Mesendoderm (in vitro differentiated cells): ENCODE data around the gene MYO1A.

Experiments used
- DNase-seq: peaks from one replicate; pipeline ENCODE4 v3.0.0; 2013
- H2AK5ac ChIP-seq: 2 replicates; pipeline ENCODE4 v1.6.1; 2013; ENCODE audit warnings: low read length, inconsistent platforms
- H2BK120ac ChIP-seq: 2 replicates; pipeline ENCODE4 v1.6.1; 2013; ENCODE audit warnings: low read depth, mild to moderate bottlenecking, low read length, moderate library complexity, mixed read lengths
- H2BK15ac ChIP-seq: replicated peaks from 2 replicates; pipeline ENCODE4 v1.6.1; 2013; ENCODE audit warnings: low read depth, mild to moderate bottlenecking, moderate library complexity
- H2BK5ac ChIP-seq: 2 replicates; pipeline ENCODE4 v1.6.1; 2013; ENCODE audit warnings: low read length, inconsistent platforms
- H3K18ac ChIP-seq: 2 replicates; pipeline ENCODE4 v1.6.1; 2013; ENCODE audit warnings: mild to moderate bottlenecking, low read length, mixed read lengths
- H3K23ac ChIP-seq: one replicate; pipeline ENCODE4 v1.6.1; 2013; ENCODE audit warnings: low read length
- H3K27ac ChIP-seq: 2 replicates; pipeline ENCODE4 v1.5.1; 2013; ENCODE audit warnings: low read depth, mild to moderate bottlenecking, inconsistent platforms, low read length, moderate library complexity
- H3K27me3 ChIP-seq: 2 replicates; pipeline ENCODE4 v1.6.1; 2013; ENCODE audit warnings: low read length, control low read depth, mild to moderate bottlenecking, inconsistent platforms; ENCODE audit not compliant: insufficient read depth, poor library complexity
- H3K36me3 ChIP-seq: 2 replicates; pipeline ENCODE4 v1.6.1; 2013; ENCODE audit warnings: low read length, inconsistent platforms; ENCODE audit not compliant: control insufficient read depth, insufficient read depth
- H3K4ac ChIP-seq: one replicate; pipeline ENCODE4 v1.6.1; 2013; ENCODE audit warnings: low read depth, mild to moderate bottlenecking, low read length, moderate library complexity
- H3K4me1 ChIP-seq: 2 replicates; pipeline ENCODE4 v1.6.1; 2013; ENCODE audit warnings: low read depth, low read length, inconsistent platforms; ENCODE audit not compliant: control insufficient read depth
- H3K4me2 ChIP-seq: 2 replicates; pipeline ENCODE4 v1.6.1; 2013; ENCODE audit warnings: low read length
- H3K4me3 ChIP-seq: 2 replicates; pipeline ENCODE4 v1.5.1; 2013; ENCODE audit warnings: mild to moderate bottlenecking, low read length
- H3K56ac ChIP-seq: one replicate; pipeline ENCODE4 v1.6.1; 2013; ENCODE audit warnings: low read length
- H3K79me1 ChIP-seq: 2 replicates; pipeline ENCODE4 v1.6.1; 2013; ENCODE audit warnings: low read length, inconsistent platforms
- H3K79me2 ChIP-seq: 2 replicates; pipeline ENCODE4 v1.6.1; 2013; ENCODE audit warnings: mild to moderate bottlenecking, low read length; ENCODE audit not compliant: control insufficient read depth, insufficient read depth
- H3K9ac ChIP-seq: 2 replicates; pipeline ENCODE4 v1.6.1; 2013; ENCODE audit warnings: low read length, inconsistent platforms
- H4K5ac ChIP-seq: one replicate; pipeline ENCODE4 v1.6.1; 2013; ENCODE audit warnings: low read length
- H4K8ac ChIP-seq: one replicate; pipeline ENCODE4 v1.6.1; 2013; ENCODE audit warnings: low read depth, mild to moderate bottlenecking, control low read depth, low read length, moderate library complexity
- WGBS: extraction: QIAGEN DNeasy Blood & Tissue Kit; methylation state at CpG from one replicate; pipeline ENCODE4 v1.1.7; 2013; ENCODE audit warnings: low lambda C conversion rate, missing lambda C conversion rate; ENCODE audit not compliant: insufficient coverage; ENCODE audit errors: extremely low coverage; 5-methylcytosine and 5-hydroxymethylcytosine counted together

The MYO1A gene

DNA sequence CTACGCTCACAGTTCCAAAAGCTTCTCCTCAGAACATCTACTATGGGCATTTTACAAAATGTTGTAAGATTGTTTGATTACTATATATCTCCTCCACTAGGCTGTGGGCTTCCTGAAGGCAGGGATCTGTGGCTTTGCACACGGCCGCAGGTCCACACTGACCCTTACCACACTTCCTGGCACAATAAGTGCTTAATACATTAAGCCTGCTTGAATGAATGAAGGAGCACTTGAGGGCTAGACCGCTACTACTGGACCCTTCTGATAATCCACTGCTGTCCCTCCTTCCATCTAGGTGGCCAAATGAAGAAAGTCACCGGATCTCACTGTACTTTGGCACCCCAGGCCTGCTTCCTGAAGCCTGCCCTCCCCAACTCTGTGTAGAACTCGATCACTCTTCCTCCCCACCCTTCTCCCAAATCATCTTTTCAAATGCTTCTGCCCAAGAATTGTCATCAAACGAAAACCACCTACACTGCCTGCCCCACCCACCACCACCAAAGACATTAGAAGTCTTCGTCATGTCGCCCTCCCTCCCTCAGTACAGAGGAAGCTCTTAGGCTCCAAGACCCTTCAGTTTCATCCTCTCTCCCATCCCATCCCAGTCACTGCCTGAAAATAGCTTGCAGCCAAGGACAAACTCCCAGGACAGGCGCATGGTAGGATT lies 43.0 kb downstream of the MYO1A start:
- H3K79me2 ChIP-seq, result peaks cover 21% of the 10 kb centered on the region
- no peak overlapping the region for H4K5ac ChIP-seq
- no peaks in the 10 kb centered on the region for H3K4me1 ChIP-seq
- no peak overlapping the region for H3K4ac ChIP-seq
- H4K8ac ChIP-seq, result no peak overlapping the region
- peak overlapping the region; percentile 34 for H3K9ac ChIP-seq
- no peak overlapping the region for H3K4me2 ChIP-seq
- H2BK15ac ChIP-seq, result no peak overlapping the region
- H3K23ac ChIP-seq, result no peak overlapping the region
- no peak overlapping the region for H2BK120ac ChIP-seq
- no peak overlapping the region for H3K27ac ChIP-seq
- DNase-seq, result no peak
- WGBS, result no CpG with 5 or more reads among the region's 10 CpGs
- no peak overlapping the region for H3K56ac ChIP-seq
- no peak overlapping the region for H3K4me3 ChIP-seq
- H3K36me3 ChIP-seq, result peaks cover 9% of the 10 kb centered on the region
- H2BK5ac ChIP-seq, result no peak overlapping the region
- H2AK5ac ChIP-seq, result no peak overlapping the region
- no peaks in the 10 kb centered on the region for H3K27me3 ChIP-seq
- H3K18ac ChIP-seq, result no peak overlapping the region
- peaks cover 11% of the 10 kb centered on the region for H3K79me1 ChIP-seq

DNA sequence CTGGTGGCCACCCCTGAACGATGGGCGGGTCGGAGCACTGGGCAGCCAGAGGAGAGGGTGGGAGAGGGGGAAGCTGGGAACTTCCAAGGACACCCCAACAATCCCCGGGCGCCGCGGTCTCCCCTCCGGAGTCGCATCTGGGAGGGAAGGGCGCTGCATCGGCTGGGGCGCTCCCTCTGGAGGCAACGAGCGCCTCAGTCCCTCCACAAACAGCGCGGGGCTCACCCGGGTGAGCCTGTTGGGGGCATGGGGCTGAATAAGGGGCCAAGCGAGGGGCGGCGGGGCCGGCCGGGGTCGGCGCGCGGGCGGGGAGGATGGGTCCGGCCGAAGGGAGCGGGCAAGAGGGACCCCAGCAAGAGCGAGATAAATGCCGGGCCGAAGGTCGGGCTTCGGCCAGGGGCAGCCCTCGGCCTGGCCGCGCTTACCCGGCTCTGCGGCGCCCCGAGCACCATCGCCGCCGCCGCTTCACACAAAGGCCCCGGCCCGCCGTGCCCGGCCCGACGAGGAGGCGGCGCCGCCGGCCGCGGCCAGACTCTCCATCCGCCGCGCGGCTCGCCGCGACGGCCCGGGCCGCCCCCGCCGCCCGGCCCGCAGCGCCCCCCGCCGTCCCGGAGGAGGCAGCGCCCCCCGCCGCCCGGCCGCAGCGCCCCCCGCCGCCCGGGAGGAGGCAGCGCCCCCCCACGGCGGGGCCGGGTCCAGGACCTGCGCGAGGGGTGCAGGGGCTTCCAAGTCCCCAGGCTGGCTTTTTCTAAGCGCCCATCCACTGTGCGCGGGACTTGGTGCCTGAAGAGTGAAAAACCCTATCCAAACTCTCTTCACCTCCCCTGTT lies 43.7 kb downstream of the MYO1A start, which contains the start of gene ZBTB39:
TSS of gene ZBTB39 (minus strand) at position 567 of the 829 bp plus-strand sequence. CDS start 1,629 bp downstream, outside the sequence.
- Histone ChIP-seq H3K4me1 (no peaks in the 10 kb centered on the region), H3K4ac (peak within 1 kb of the TSS; percentile 29), H3K4me3 (peak within 1 kb of the TSS; percentile 80), H3K79me2 (peaks cover 23% of the 10 kb centered on the region), H3K79me1 (peaks cover 12% of the 10 kb centered on the region), H3K56ac (peak within 1 kb of the TSS; percentile 89), H3K27ac (no peak within 1 kb of the TSS), H3K23ac (no peak within 1 kb of the TSS), H3K18ac (peak within 1 kb of the TSS; percentile 52), H4K5ac (no peak within 1 kb of the TSS), H3K4me2 (peak within 1 kb of the TSS; percentile 84), H2BK5ac (no peak within 1 kb of the TSS), H2BK15ac (no peak within 1 kb of the TSS), H4K8ac (peak within 1 kb of the TSS; percentile 81), H2BK120ac (peak within 1 kb of the TSS; percentile 5), H3K27me3 (no peaks in the 10 kb centered on the region), H3K9ac (peak within 1 kb of the TSS; percentile 89), H2AK5ac (no peak within 1 kb of the TSS), H3K36me3 (peaks cover 9% of the 10 kb centered on the region)
- no CpG with 5 or more reads among the region's 94 CpGs for WGBS
- peak; percentile 59 for DNase-seq

DNA sequence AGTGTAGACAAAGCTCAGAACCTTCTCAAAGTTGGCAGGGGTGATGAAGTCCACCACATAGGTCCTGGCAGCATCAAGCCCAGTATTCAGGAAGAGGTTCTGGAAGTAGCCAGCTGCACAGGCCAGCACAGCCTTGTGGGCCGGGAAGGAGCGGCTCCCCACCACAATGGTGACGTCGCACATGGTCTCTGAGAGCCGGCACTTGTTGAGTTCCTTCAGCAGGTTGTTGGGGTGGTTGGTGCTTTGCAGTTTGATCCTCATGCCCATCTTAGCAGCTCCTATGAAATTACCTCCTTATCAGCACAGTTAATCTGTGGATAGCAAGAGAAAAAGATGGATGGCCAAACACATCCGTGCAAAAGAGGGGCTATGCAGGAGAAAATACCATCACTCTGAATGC lies 45.3 kb downstream of the MYO1A start:
- H3K4ac ChIP-seq, result no peak overlapping the region
- H2BK5ac ChIP-seq, result no peak overlapping the region
- H3K4me3 ChIP-seq, result no peak overlapping the region
- no peak overlapping the region for H3K4me2 ChIP-seq
- WGBS, result no CpG with 5 or more reads among the region's 6 CpGs
- H3K23ac ChIP-seq, result no peak overlapping the region
- peaks cover 23% of the 10 kb centered on the region for H3K79me1 ChIP-seq
- no peak overlapping the region for H2BK15ac ChIP-seq
- no peak overlapping the region for H4K8ac ChIP-seq
- no peaks in the 10 kb centered on the region for H3K27me3 ChIP-seq
- no peak overlapping the region for H2AK5ac ChIP-seq
- H4K5ac ChIP-seq, result no peak overlapping the region
- H3K36me3 ChIP-seq, result peaks cover 9% of the 10 kb centered on the region
- H3K18ac ChIP-seq, result no peak overlapping the region
- no peak overlapping the region for H2BK120ac ChIP-seq
- H3K56ac ChIP-seq, result no peak overlapping the region
- no peak overlapping the region for H3K27ac ChIP-seq
- H3K4me1 ChIP-seq, result no peaks in the 10 kb centered on the region
- peaks cover 30% of the 10 kb centered on the region for H3K79me2 ChIP-seq
- H3K9ac ChIP-seq, result no peak overlapping the region
- no peak for DNase-seq

DNA sequence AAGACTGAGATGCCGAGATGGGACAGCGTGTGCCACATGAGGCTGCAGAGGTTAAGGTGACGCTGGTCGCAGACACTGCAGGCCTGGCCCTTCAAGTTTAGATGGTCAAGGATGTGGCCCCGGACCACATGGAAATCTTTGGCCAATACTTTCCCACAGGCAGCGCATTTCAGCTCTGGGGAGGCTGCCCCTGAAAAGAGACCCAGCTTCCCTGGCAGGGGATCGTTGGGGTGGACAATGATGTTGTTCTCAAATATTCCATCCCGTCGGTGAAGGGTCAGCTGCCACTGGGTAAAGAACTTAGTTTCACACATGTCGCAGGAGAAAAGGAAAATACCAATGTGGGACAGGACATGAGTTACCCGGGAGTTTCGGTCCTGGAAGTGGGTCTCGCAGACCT lies 46.5 kb downstream of the MYO1A start:
- no peak overlapping the region for H2BK120ac ChIP-seq
- no peak overlapping the region for H2BK5ac ChIP-seq
- no CpG with 5 or more reads among the region's 13 CpGs for WGBS
- DNase-seq, result no peak
- no peak overlapping the region for H2AK5ac ChIP-seq
- H2BK15ac ChIP-seq, result no peak overlapping the region
- no peak overlapping the region for H3K4ac ChIP-seq
- H3K4me2 ChIP-seq, result no peak overlapping the region
- H3K56ac ChIP-seq, result no peak overlapping the region
- no peak overlapping the region for H3K4me3 ChIP-seq
- H3K27me3 ChIP-seq, result no peaks in the 10 kb centered on the region
- no peak overlapping the region for H3K18ac ChIP-seq
- H3K27ac ChIP-seq, result no peak overlapping the region
- no peak overlapping the region for H4K8ac ChIP-seq
- no peaks in the 10 kb centered on the region for H3K4me1 ChIP-seq
- no peak overlapping the region for H4K5ac ChIP-seq
- H3K23ac ChIP-seq, result no peak overlapping the region
- no peak overlapping the region for H3K9ac ChIP-seq
- H3K79me2 ChIP-seq, result peaks cover 32% of the 10 kb centered on the region
- H3K79me1 ChIP-seq, result peaks cover 25% of the 10 kb centered on the region
- H3K36me3 ChIP-seq, result peaks cover 9% of the 10 kb centered on the region

DNA sequence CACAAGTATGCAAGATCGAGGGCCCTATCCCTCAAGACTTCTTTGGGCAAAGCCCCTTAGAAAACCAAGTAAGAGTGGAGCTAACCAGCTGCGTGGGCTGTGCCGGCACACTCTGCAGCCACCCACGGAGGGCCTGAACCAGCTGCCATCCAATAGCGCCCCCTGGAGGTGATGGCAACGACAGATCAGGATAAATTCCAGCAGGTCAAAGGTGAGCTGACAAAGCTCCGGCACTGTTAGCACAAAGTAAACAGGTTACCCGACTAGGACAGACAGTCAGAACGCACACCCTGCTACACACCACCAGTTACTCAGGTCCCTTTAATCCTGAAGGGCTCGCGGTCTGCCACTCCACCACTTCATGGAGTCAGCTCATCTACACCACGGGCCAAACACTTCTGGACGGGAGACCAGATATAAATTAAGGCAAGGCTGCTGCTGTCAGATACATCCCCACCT lies 48.5 kb downstream of the MYO1A start:
- Histone ChIP-seq H2BK15ac (no peak overlapping the region), H3K4me3 (no peak overlapping the region), H3K79me2 (peaks cover 32% of the 10 kb centered on the region), H3K79me1 (peaks cover 25% of the 10 kb centered on the region), H3K27me3 (no peaks in the 10 kb centered on the region), H3K23ac (no peak overlapping the region), H3K9ac (no peak overlapping the region), H3K18ac (no peak overlapping the region), H3K4me2 (no peak overlapping the region), H2BK120ac (no peak overlapping the region), H4K5ac (no peak overlapping the region), H3K36me3 (peaks cover 9% of the 10 kb centered on the region), H4K8ac (no peak overlapping the region), H3K56ac (no peak overlapping the region), H3K4ac (no peak overlapping the region), H3K27ac (no peak overlapping the region), H3K4me1 (no peaks in the 10 kb centered on the region), H2BK5ac (no peak overlapping the region), H2AK5ac (no peak overlapping the region)
- no CpG with 5 or more reads among the region's 13 CpGs for WGBS
- peak; percentile 80 for DNase-seq
